GM21737 (cell line): ENCODE results near the gene NCOA3.

ENCODE experiments used
- ATAC-seq: cut with Tn5 transposase; IDR thresholded peaks from one replicate; pipeline ENCODE4 v1.9.1; 2021; ENCODE audit warnings: mild to moderate bottlenecking, moderate library complexity; ENCODE audit not compliant: unreplicated experiment

Gene NCOA3

GRCh38 chr20:47699818-47700217, 198.1 kb downstream of the NCOA3 start:
- ATAC-seq, result no peak

GRCh38 chr20:47700327-47700726, 198.6 kb downstream of the NCOA3 start:
- no peak for ATAC-seq

GRCh38 chr20:47701612-47702011, 199.9 kb downstream of the NCOA3 start:
- no peak for ATAC-seq

- ATAC-seq, result no peak
Measured at GRCh38 chr20:47703748-47704147, 202.1 kb downstream of the NCOA3 start.

GRCh38 chr20:47704746-47705496, 203.2 kb downstream of the NCOA3 start:
- ATAC-seq, result no peak

GRCh38 chr20:47705497-47705856, 203.8 kb downstream of the NCOA3 start:
- no peak for ATAC-seq

GRCh38 chr20:47706345-47706744, 204.7 kb downstream of the NCOA3 start:
- no peak for ATAC-seq
